GM15510 (cell line): ENCODE data around the gene CEMIP2.

Experiments
- POLR2A ChIP-seq: IDR thresholded peaks from 3 replicates; pipeline ENCODE4 v1.6.1; 2011; ENCODE audit warnings: borderline replicate concordance; ENCODE audit not compliant: insufficient read length; ENCODE audit errors: extremely low read depth

CEMIP2 gene

DNA sequence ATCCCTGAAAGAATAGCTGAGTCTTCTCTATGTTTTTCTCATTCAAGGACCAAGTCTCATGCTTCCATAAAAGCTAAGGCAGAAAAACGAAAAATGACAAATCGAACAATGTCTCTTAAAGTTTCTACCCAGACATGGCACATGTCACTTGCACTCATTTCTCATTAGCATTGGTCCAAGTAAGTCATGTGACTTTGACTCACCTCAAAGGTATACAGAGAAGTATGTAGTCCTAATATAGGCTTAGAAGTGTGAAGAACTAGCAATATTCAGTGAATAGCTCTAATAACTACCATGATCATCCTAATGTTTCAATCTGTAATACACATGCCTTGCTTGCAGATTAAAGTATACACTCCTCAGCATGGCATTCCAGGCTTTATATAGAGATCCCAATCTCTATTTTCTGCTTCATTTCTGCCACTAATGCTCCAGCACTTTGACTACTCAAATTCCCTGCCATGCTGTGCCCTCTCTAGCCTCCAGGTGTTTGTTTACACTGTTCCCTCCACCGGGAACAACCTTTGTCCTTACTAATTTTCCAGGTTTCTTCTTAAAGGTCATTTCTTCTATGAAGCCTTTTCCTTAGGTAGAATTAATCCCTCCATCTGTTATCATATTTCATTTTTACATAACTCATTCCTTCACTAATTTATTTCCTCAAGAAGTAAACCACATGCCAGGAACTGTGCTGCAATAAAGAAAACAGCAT, 98.9 kb downstream of the CEMIP2 start:
- no peak for TF ChIP-seq POLR2A

- TF ChIP-seq POLR2A, result no peak
Measured at GRCh38 chr9:71668717-71669116, 99.6 kb downstream of the CEMIP2 start.

DNA sequence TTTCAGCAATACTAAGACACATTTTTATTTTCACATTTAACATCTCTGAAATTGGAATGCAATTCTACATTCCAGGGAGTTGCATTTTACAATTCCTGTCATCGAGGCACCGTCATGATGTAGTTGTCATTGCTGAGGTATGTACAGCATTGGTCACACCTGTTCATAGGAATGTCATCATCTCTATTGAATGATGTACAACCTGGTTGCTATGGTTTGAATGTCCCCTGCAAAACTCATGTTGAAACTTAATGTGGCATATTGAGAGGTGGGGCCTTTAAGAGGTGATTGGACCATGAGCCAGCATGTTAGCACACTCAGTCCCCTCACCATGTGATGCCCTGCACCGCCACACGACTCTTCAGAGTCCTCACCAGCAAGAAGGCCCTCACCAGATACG, 103.1 kb downstream of the CEMIP2 start:
- TF ChIP-seq POLR2A, result no peak

DNA sequence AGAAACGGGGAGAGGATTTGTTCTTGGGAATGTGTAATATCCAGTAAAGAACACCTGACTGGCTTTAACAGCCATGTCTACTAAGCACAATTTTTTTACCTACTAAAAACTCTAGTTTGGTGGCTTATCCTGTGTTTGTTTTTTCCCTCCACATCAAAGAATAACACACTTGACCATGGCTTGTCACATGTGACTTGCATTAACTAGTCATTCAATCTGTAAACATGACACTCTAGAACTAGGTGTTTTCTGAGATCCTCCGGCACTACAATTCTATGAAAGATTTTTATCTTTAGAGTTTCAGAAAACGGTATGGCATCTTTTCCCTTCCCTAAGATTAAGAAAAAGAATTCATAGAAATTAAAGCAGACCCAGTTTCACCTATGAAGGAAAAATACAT, 103.7 kb downstream of the CEMIP2 start:
- TF ChIP-seq POLR2A, result no peak

DNA sequence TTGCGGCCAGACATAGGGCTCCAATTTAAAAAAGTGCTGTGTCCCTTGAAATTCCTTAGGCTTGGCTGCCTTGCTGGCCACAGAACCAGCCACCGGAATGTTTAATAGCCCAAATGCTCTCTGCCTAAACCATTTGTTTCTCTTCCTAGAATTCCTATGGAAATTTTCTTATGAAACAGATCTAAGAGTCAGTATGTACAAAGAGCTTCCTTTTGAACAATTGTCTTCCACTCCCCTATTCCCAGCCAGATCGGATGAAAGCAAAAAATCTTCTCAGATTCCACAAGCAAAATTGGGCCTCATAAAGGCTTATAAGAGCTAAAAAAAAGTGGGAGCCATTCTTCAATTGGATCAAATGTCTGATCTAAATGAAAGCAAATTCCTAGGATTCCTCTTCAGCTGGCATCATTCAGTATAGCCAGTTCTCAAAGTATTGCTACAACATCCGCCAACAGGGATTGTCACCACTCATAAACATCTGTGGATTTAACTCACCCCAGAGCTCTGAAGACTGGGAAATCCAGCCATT, 104.3 kb downstream of the CEMIP2 start:
- no peak for TF ChIP-seq POLR2A

- TF ChIP-seq POLR2A, result no peak
Measured at GRCh38 chr9:71663216-71663615, 105.1 kb downstream of the CEMIP2 start.

GRCh38 chr9:71662082-71662481, 106.2 kb downstream of the CEMIP2 start:
- no peak for TF ChIP-seq POLR2A

GRCh38 chr9:71656496-71656895, 111.8 kb downstream of the CEMIP2 start:
- no peak for TF ChIP-seq POLR2A

GRCh38 chr9:71655778-71656177, 112.5 kb downstream of the CEMIP2 start:
- TF ChIP-seq POLR2A, result no peak

DNA sequence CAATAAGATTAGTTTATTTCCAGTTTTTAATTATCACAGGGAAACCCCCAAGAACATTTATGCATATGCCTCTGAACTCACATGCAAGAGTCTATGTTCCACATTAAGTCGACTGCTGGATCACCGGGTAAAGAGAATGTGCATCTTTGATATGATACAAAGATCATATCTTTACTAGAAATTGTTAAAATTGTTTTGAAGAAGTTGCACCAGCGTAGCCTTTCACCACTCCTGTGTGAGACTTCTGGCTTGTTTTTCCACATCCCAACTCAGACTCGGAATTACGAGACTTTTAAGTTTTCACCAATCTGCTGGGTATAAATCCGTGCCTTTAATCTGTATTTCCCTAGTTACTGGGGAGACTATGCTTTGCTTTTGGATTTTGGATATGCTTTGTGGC, 113.2 kb downstream of the CEMIP2 start:
- TF ChIP-seq POLR2A, result no peak

DNA sequence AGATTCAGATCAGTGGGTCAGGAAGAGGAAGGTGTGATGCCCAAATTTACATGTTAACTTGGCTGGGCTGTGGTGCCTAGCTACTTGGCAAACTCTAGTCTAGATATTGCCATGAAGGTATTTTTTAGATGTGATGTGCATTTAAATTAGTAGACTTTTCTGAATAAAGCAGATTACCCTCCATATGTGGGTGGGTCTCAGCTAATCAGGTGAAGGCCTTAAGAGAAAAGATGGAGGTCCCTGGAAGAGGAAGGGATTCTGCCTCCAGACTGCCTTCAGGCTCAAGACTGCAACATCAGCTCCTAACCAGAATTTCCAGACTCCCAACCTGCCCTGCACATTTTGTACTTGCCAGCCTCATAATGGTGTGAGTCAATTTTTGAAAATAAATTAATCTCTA, 115.8 kb downstream of the CEMIP2 start:
- no peak for TF ChIP-seq POLR2A

DNA sequence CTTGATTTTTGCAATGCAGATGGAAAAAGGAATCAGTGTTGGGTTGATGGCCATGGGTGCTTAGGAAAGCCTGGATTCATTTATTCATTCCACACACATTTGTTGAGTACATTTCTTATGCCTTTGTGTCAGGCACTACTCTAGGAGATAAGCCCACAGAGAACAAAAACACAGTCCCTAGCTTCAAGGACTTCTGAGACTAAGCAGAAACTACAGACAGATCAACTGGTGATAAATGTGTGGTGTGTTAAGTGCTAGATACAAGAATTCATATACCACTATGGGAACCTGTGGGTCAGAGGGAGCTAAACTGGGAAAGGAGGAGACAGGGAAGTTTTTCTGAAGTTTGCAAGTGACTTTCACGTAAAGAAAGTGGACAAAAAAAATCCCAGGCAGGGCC, 119.9 kb downstream of the CEMIP2 start:
- no peak for TF ChIP-seq POLR2A

GRCh38 chr9:71647094-71647591, 121.2 kb downstream of the CEMIP2 start:
- TF ChIP-seq POLR2A, result no peak

GRCh38 chr9:71646131-71646530, 122.2 kb downstream of the CEMIP2 start:
- TF ChIP-seq POLR2A, result no peak

GRCh38 chr9:71644819-71645362, 123.4 kb downstream of the CEMIP2 start:
- no peak for TF ChIP-seq POLR2A

- TF ChIP-seq POLR2A, result no peak
Measured at GRCh38 chr9:71643330-71643729, 125.0 kb downstream of the CEMIP2 start.

DNA sequence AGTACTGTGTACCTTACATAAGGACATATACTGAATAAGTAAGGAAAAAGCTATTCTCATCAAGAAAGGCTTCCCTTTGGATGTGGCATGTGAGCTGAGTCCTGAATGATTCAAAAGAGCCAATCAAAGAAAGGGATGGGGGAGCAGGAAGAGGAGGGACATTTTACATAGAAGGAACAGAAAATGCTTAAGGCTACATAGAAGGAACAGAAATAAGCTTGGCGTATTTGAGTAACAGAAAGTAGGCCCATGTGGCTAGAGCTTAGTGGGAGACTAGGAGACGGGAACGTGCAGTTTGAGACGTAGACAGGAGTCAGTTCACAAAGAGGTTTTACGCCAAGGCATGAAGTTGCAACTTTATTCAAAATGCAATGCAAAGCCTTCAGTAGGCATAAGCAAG, 126.3 kb downstream of the CEMIP2 start:
- no peak for TF ChIP-seq POLR2A

- TF ChIP-seq POLR2A, result no peak
Measured at GRCh38 chr9:71638627-71639026, 129.7 kb downstream of the CEMIP2 start.
